Jurkat, Clone E6-1 (cell line): ENCODE results near the gene CDC123. TPM values are rescaled to one million over a fixed set of nuclear protein-coding genes. Genes with fewer than 3 reads are reported as not detected.
"Not testable (repeated sequence)": the region's sequence is repeated elsewhere in the genome, so short reads cannot be mapped to it uniquely, and the experiment has no call there.

Source experiments
- DNase-seq: peaks from one replicate; pipeline ENCODE4 v3.0.0-alpha.2; 2011; ENCODE audit warnings: low read depth, low spot score
- H3K4me3 ChIP-seq: 2 replicates; pipeline ENCODE4 v1.5.1; 2011; ENCODE audit warnings: mild to moderate bottlenecking, low read length, control low read depth, moderate library complexity
- polyA plus RNA-seq: library from polyadenylated mRNA; unstranded; fragments of >200 nt; gene quantifications from one replicate; pipeline ENCODE4 v1.2.1, GENCODE V29; 2012; ENCODE audit warnings: missing spikeins; ENCODE audit not compliant: insufficient read length, insufficient read depth

The CDC123 gene, protein sequence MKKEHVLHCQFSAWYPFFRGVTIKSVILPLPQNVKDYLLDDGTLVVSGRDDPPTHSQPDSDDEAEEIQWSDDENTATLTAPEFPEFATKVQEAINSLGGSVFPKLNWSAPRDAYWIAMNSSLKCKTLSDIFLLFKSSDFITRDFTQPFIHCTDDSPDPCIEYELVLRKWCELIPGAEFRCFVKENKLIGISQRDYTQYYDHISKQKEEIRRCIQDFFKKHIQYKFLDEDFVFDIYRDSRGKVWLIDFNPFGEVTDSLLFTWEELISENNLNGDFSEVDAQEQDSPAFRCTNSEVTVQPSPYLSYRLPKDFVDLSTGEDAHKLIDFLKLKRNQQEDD
- 339 TPM for polyA plus RNA-seq

GRCh38 chr10:12195603-12196506 is at the start of gene CDC123, which contains the start of gene NUDT5:
CDC123 (plus strand) TSS chr10:12196188; CDS start chr10:12196246, 58 bp downstream.
NUDT5 (minus strand) TSS chr10:12195891; CDS start chr10:12186291, 9,600 bp downstream.
- DNase-seq = peak; percentile 87
- peak within 1 kb of the TSS; percentile 99 for H3K4me3 ChIP-seq

GRCh38 chr10:12150163-12150562 is 45.8 kb upstream of the CDC123 start:
- no peak overlapping the region for H3K4me3 ChIP-seq
- DNase-seq = no peak

- DNase-seq = no peak
- H3K4me3 ChIP-seq = no peak overlapping the region
Observed at GRCh38 chr10:12154516-12154915, 41.5 kb upstream of the CDC123 start.

GRCh38 chr10:12156367-12157123 is 39.4 kb upstream of the CDC123 start:
- no peak for DNase-seq
- no peak overlapping the region for H3K4me3 ChIP-seq

GRCh38 chr10:12158111-12158510 is 37.9 kb upstream of the CDC123 start:
- DNase-seq = no peak
- no peak overlapping the region for H3K4me3 ChIP-seq

DNA sequence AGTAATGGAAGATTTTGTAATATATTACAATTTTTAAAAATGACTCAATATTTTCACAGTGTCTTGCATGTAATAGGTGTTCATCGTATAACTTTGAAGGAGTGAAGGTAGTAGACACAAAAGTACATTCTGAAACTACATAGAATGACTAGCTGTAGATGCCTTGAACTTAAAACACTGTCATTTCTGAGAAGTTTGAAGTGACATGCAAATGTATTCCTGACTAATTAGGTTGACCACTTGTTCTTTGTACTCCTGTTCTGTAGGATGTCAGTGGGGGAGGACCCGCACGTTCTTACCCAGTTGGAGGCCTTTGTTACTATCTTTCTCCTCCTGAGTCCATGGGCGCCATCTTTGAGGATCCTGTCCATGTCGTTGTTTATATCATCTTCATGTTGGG is 35.3 kb upstream of the CDC123 start:
- H3K4me3 ChIP-seq = no peak overlapping the region
- DNase-seq = no peak

GRCh38 chr10:12162927-12163326 is 33.1 kb upstream of the CDC123 start:
- no peak for DNase-seq

GRCh38 chr10:12164085-12164484 is 31.9 kb upstream of the CDC123 start:
- H3K4me3 ChIP-seq = no peak overlapping the region
- no peak for DNase-seq

More at GRCh38 chr10:12162927-12163326, 33.1 kb upstream of the CDC123 start:
- H3K4me3 ChIP-seq = no peak overlapping the region

- H3K4me3 ChIP-seq = no peak overlapping the region
- no peak for DNase-seq
Observed at GRCh38 chr10:12165036-12165435, 31.0 kb upstream of the CDC123 start.

- no peak overlapping the region for H3K4me3 ChIP-seq
- no peak for DNase-seq
Observed at GRCh38 chr10:12165999-12166775, 29.8 kb upstream of the CDC123 start.

DNA sequence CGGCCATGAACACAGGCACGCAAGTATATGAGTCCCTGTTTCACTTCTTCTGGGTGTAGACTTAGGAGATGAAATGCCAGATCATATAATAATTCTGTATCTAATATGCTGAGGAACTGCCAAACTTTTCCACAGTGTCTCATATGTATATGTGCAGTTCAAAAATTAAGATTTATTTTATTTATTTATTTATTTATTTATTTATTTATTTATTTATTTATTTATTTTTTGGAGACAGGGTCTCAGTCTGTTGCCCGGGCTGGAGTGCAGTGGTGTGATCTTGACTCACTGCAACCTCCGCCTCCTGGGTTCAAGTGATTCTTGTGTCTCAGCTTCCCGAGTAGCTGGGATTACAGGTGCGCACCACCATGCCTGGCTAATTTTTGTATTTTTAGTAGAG is 24.5 kb upstream of the CDC123 start:
- not testable (repeated sequence) for DNase-seq, H3K4me3 ChIP-seq

DNA sequence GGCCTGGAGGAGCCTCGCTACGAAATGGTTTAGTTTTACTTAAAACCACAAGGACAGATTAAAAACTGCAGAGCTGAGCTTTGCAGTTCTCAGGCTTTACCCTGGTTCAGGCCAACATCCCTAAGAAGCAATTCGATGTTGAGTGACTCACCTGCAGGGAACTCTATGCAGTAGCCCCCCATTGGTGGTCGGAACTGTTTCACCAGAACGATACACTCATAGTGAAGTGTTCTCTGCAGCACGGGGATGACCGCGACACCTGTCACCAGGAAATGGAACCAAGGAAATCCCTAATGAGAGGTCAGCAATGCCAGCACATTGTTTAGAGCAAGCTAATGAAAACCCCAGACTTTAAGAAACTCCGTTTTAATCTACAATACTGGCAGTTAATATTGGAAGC is 18.3 kb upstream of the CDC123 start:
- DNase-seq = no peak

DNA sequence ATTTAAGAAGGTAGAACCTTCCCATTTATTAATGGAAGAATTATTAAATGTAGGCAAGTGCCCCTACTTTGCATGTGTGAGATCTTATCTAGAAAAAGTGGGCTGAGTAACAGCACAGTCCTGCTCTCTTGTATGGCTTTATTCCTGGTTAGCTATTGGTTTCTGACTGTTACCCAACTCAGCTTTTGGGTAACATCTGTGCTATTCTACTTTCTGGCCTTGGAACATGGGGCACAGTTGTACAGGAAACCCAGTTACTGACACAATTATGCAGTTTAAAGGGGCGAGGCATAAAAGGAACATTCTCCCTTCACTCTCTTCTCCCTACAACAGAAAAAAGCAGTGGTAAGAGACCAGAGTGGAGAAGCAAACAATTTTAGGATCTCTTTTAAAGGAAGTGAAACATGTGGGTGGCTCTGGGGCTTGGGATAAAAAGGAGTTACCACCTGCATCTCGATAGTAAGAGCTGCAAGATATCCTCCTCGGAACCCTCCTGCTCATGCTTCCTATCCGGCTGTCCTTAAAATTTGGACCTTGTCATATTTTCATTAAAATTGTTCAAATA is 16.3 kb upstream of the CDC123 start:
- H3K4me3 ChIP-seq = no peak overlapping the region
- DNase-seq = no peak

More for the DNA sequence above, 18.3 kb upstream of the CDC123 start:
- H3K4me3 ChIP-seq = no peak overlapping the region

DNA sequence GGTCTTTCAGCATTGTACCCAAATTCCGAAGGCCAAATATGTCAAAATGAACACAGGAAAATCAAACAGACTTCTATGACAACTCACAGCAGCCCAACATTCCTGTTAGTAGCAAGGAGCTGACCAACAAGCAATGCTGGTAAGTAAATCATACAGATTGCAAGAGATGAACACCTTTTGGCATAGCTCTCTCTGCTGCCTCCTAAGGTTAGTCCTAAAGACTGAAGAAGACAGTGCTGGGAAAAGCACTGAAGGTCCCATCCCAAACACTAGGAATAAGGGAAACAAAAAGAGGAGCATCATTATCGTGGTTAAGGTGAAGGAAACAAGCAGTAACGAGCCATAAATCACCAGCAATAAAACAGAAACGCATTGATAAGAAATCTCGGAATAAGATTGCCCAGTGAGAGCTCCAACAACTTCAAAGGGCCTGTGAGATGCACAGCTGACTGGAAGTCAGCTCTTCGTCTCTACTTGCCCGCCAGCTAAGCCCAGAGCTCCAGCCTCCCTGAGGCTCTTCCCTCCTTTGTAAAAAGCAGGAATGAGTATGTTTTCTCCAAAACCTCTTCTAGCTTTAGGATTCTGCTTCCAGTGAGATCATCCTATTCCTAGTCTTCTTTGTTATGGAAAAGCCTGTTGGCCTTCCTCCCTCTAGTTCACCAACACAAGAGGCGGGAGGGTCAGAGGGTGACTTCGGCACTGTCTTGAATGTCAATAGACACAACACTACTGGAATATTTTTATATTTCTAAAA is 15.6 kb upstream of the CDC123 start:
- no peak for DNase-seq
- no peak overlapping the region for H3K4me3 ChIP-seq

GRCh38 chr10:12181065-12181775 is 14.8 kb upstream of the CDC123 start:
- no peak for DNase-seq
- no peak overlapping the region for H3K4me3 ChIP-seq

GRCh38 chr10:12184165-12184564 is 11.8 kb upstream of the CDC123 start:
- H3K4me3 ChIP-seq = no peak overlapping the region
- no peak for DNase-seq

- no peak overlapping the region for H3K4me3 ChIP-seq
- no peak for DNase-seq
Observed at GRCh38 chr10:12186323-12186722, 9.7 kb upstream of the CDC123 start.
